HEK293 (cell line): ENCODE measurements around the gene CD48.

Source experiments
- SALL2 ChIP-seq: fragments of 450-650 bp; formaldehyde crosslinking; IDR thresholded peaks from 2 replicates; pipeline ENCODE4 v1.5.0; 2017; ENCODE audit warnings: missing biosample characterization, mild to moderate bottlenecking, missing genetic modification characterization, borderline replicate concordance
- TCF7L2 ChIP-seq: IDR thresholded peaks from 2 replicates; pipeline ENCODE4 v1.6.1; 2011; ENCODE audit warnings: low read depth, mild to moderate bottlenecking, inconsistent platforms, low read length, moderate library complexity, borderline replicate concordance

- TF ChIP-seq SALL2 (tag by site-specific recombination) (no peak), TCF7L2 (no peak)
Observed at GRCh38 chr1:160710517-160711252, 937 bp downstream of the CD48 start.
